ENCODE results near the gene HMG20B.

Gene HMG20B

DNA sequence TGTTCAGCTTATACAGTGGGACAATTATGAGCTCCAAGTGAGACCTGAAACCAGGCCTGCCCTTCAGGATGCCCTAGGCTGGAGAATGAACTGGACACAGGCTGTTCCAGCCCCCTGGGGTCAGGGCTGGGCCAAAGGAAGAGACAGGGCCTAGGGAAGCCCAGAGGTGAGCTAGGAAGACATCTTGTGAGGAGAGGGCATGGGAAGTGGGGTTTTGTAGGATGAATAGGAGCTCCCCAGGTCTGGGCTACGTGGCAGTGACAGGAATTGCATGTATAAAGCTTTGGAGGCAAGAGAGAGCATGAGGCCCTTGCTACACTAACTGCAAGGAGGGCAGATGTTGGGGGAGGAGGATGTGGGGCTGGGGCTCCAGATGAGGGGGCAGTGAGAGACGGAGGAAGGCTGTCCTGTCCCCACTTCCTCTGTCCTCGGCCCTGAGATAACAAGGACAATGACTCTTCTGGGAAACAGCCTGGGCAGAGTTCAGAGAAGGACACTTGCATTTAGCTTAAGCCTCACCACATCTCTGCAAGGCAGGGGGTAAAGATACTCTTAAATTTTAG lies 35.4 kb downstream of the HMG20B start:
- DNase-seq = no peak

DNA sequence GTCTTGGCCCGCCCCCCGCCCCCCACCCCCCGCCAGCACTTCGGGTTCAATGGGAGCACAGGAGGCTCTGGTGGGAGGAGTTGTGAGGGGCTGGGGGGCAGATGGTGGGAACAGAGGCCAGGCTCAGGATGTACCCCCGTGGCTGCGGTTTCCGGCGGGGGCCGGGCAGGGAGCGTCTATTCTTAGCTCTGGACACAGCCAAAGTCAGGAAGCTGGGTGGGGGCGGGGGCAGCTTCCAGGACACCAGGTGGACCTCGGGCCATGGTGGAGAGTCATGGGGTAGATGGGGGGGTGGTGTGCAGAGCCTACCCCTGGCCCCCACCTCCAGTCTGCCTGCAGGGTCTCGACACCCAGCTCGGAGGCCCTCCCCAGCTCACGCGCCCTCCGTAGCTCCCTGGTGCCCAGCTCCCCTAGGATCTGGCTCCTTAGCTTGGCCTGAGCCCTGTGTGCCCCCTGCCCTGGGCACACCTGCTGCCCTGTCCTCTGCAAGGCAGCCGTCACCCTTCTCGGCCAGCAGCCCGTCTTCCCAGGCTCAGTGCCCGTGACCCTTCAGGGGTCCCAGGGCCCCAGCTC lies 36.1 kb downstream of the HMG20B start:
- DNase-seq = no peak

DNA sequence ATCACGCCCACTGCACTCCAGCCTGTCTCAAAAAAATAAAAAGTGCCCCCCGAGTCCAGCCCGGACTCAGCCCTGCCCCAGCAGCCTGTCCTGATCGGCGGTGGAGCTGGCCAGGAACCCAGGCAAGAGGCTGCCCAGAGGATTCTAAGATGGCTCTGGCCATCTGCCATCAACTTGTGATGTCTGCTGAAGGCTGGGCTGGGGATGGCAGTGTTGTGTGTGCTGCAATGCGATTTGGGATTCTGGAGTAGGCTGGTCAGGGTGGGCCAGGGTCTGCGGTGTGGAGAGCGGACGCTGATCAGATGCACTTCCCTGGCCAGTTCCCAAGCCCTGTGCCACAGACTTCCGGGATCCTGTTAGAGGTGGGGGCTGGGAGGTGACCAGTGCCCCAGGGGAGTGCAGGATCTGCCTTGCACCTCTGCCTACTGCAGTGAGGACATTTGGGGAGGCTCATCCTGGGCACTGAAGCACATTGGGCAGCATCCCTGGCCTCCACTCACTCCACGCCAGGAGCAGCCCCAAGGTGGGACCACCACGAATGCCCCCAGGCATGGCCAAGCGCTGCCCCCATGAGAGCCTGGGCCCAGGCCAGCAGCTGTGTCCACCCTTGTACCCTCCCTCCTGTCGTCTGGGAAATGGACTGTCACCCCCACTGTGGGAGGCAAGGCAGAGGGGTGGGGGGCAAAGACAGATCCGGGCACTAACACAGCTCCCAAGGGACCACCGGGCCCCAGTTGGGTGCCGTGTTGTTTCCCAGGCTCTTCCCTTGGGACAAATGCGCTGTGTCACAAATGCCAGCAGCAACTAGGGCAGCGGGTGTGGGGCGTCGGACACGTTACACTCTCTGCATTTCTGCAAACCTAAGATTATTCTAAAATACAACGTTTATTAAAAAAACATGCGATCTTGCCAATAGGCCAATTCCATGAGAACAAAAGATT lies 37.3 kb downstream of the HMG20B start:
- DNase-seq = no peak

DNA sequence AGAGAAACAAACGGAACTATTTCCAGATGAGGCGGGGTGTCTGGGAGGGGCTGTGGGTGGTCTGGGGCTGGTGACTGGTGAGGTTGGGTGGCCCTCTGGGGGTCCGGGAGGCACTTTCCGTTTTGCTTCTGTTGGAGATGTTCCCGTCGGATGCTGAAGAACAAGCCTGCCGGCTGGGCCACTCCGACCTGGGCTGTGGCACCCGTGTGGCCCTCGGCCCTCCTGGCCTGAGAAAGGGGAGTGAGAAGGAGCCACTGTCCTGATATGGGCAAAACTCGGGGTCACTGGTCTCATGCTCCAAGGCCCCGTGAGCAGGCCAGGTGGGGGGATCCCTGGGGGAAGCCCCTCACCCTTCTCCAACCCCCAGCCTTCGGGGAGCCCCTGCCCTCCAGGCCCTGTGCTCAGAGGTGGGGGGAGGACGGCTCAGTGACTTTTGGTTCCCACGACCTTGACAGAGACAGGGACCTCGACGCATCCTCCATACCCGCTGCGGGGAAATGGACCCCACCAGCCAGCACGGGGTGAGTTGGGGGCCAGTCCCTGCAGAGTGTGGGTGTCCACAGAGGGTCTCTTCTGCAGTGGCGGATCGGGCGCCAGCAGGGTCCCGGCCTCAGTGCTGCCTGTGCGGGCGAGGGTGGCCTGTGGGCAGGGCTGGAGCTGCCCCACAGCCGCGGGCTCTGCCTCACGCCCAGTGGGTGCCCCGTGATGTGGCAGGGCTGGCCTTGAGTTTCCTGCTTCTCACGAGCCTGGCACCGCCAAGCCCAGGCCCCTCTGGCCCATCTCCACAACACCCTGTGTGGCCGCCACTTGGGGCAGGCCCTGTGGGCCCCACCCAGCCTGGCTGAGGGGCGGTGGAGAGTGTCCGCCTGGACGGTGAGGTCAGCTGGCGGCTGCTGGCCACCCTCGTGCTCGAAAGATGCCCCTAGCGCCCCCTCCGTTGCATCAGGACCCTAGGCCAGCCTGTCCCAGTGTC lies 38.3 kb downstream of the HMG20B start:
- DNase-seq = no peak

DNA sequence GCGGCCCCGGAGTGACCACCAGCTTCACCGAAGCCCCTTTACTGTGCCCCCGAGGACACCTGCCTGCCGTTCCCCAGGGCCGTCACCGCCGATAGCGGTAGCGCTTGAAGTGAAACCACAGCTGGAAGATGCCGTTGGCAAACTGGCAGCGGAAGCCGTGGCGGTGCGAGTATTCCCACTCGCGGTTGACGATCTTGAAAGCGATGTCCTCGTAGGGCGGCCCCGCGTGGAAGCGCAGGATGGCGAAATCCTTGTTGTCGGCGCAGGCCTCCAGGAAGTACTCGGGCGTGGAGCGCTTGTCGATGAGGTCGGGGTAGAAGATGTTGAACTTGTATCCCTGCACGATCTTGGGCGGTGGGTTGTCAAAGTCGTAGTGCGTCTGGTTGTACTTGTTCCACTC lies 39.1 kb downstream of the HMG20B start:
- DNase-seq = no peak

DNA sequence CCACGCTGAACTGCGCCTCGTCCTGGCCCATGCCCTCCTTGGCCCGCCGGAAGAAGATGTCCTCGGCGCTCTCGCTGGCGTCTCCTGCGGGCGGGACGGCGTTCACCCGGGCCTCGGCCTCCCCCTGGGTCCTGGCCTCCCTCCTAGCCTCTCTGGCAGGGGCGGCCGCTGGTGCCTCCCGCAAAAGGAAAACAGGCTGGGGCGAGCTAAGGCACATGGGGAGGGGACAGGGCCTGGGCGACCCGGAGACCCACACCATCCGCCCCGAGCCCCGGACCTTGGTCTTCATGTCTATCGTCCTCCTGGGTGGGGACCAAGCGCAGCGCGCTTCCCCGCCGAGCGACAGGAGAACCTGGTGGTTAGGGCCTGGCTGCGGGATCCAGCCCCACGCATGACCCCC lies 39.6 kb downstream of the HMG20B start:
- DNase-seq = no peak

DNA sequence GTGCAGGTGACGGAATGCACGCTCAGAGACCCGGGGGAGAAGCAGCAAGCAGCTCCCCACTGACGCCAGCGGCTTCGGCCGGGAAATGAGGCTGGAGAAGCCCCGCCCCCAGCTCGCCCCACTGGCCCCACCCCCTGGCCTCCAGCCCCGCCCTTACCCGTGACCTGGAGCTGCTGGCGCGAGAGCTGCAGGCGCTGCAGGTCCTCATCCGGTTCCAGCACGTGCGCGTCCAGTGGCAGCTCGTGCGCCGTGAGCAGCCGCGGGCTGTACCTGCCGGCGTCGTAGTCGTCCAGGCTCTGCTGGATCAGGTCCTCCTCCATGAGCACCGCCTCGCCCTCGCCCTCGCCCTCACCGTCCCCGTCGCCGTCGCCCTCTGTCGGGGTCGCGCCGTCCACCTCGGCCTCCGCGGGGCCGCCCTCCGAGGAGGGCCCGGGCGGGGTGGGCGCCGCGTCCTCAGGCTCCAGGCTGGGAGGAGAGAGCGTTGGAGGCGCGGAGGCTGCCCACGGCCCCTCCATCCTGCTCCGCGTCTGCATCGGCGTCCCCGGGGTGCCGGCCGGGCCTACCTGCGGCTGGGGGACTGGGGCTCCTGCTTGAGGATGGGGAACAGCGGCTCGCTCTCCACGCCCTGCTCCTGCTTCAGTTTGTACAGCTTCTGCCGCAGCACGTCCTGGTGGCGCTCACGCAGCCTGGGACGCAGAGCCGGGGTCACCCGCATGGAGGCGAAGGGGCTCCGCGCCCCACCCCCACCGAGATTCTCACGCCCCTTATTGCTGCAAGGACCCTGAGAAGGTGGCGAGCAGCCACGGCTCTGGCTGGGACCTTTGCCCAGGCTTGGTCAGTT lies 40.4 kb downstream of the HMG20B start:
- DNase-seq = no peak

DNA sequence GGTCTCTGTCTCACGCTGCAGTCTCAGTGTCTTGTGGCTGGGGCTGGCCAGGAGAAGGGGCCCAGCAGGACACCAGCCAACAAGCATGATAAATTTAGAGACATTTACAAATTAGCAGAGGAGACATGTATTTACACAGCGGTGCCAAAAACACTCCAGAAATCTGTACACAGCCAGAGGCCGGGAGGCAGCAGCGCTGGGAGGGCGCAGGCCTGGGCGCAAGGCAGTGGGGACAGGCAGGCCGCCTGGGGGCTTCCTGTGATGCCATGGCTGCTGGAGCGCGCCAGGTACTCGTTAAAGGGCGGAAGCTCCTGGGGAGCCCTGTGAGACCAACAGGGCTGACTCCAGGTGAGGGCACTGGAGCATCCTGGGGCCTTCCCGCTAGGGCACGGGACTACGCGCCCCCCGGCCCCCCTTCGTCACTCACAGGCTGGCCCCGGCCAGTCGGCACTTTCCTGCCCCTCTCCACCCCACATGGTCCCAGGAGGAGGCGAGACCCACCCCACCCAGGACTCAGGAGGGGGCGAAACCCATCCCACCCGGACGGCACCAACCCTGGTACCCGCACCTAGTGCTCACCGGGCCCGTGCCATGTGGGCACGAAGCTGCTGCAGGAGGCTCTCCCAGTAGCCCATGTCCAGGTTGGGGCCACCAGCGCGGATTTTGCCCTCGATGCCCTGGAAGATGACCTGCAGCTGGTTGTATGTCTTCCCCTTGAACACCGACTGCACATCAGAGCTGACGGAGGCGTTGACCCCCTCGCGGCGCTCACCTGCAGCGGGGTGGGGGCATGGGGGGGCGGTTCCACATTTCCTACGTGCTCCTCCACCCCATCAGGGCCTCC lies 41.3 kb downstream of the HMG20B start:
- no peak for DNase-seq

DNA sequence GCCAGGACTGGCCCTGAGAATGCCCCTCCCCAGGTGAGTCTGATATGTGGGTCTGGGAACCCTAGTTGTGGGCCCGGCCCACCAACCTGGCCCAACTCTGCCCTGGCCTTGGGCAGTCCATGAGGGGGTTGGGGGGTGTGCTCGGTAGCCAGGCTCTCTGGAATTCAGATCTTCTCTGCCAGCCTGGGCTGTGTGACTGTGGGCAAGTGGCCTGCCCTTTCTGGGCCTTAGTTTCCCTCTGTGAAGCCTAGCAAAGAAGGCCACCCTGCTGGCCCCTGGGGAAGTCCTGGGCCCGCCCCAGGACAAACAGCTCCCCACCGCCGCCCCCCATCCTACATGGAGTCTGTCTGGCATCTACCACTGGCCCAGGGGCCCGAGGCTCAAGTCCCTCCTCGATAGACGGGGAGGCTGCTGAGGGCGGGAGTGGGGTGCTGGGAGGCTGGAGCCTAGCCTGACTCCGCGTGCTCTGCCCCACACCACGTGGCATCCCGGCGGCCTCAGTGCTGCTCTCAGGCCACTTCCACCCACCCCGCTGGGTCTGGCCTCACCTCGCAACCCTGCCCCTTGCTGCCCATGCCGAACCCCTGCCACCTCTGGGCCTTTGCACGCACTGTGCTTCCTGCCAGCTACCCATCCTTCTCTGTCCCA lies 42.2 kb downstream of the HMG20B start:
- DNase-seq = no peak

DNA sequence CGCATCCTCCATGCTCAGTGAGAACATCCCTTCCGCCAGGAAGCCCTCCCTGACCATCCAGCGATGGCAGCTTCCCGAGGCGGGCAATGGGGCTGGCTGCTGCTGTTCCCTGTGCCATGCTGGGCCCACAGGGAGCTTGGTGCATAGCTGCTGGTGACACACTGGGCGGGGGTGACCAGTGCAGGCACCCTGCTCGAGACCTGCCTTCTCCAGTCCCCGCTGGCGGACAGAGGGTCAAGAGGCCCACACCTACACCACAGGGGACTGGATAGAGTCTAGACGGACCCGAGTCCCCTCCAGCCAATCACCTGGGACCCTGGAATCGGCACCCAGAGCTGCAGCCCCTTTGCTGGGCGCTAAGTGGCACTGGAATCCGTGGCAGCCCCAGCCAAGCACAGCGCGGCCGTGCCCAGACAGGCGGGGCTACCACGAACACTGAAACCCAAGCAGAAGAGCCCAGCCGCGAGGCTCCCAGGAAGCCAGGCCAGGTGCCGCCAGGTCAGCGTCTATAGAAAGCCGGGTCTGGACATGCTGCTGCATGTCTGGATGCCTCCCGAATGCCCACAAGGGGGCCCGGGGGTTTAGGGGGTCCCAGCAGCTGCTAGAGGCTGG lies 42.9 kb downstream of the HMG20B start:
- no peak for DNase-seq

DNA sequence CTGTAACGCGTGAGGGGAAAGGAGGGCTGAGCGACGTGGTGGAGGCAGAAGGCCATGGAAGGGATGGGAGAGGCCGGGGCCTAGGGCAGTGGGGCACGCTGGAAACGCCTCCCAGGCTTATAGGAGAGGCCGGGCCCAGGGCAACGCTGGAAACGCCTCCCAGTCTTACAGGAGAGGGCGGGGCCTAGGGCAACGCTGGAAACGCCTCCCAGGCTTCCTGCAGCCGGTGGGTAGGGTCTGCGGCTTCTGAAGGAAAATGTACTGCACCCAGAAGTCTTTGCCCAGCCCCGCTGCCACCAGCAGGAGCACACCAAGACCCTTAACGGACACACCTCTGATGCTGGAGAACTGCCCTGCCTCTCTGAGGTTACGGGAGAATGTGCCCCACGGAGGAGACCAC lies 44.7 kb downstream of the HMG20B start:
- no peak for DNase-seq

DNA sequence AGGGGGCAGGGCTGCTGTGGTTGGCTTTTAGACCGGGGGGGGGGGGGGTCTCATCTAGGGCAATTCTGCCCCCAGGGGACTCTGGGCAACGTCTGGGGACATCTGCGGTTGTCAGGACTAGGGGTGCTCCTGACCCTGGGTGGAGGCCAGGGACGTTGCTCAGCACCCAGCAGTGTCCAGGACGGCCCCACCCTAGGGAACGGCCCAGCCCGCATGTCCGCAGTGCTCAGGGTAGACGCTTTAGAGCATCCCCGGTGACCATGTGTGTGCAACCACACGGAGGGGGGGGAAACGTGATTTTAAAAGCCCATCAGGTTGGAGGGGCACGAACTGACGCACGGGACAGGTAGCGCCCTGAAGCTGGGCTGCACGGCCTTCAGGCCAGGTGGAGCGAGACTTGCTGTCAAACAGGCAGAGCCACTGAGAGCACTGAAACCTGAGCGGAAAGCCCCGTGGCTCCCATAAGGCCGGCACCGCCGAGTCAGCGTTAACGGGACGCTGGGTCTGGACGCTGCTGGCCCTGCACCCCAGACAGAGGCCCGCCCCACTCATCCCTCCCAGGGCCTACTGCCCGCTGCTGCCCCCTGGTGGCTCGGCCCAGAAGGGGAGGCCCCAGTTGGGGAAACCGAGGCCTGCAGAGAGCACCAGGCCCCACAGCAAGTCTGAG lies 45.5 kb downstream of the HMG20B start:
- DNase-seq = peak; percentile 65

DNA sequence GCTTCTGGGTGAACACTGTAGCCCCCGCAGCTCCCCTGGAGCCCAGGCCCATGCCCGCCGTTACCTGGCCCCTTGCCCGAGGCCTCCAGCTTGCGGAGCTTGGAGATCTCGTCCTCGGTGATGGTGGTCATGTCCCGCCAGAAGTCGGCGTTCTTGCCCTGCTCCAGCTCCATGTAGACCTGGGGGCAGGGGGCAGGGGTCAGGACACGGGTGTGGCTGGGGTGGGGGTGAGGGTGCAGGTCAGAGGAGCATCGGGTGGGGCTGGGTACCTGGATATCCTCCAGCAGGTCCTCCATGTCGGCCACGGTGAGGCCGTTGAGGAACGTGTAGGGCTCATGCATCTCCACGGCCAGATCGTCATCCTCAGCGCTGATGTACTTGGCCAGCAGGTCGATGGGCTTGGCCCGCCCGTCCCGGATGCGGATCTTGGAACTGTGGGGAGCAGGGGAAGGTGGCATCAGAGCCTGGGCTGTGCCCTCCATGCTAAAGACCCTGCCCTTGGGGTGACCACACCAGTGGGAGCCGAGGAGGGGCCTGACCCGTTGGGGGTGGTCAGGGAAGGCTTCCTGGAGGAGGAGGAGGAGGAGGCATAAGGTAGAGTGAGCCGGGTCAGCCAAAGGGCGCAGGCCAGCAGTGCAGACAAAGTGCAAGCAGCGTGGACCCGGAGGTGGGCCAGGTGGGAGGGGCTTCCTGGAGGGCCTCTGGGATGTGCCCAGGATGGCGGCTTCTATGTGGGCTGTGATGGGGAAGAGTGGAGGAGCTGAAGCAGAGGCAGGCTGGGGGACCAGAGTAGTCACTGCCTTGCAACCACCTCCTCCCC lies 46.3 kb downstream of the HMG20B start:
- DNase-seq = no peak

DNA sequence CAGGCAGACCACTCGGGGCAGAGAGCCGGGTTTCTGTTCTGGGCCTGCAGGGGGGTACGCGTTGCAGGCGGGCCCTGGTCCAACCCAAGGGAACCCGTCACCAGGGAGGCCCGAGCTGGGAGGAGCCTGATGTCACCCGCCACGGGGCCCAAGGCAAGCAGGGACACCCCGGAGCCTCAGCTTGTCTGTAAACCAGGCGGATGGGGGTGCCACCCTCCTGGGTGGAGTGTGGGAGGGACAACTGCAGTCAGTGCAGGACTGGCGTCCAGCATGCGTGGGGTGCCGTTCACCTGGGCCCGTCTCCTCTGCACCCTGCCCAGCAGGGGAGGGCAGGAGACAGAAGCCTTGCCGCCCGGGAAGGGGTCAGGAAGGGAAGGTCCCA lies 46.9 kb downstream of the HMG20B start:
- no peak for DNase-seq

DNA sequence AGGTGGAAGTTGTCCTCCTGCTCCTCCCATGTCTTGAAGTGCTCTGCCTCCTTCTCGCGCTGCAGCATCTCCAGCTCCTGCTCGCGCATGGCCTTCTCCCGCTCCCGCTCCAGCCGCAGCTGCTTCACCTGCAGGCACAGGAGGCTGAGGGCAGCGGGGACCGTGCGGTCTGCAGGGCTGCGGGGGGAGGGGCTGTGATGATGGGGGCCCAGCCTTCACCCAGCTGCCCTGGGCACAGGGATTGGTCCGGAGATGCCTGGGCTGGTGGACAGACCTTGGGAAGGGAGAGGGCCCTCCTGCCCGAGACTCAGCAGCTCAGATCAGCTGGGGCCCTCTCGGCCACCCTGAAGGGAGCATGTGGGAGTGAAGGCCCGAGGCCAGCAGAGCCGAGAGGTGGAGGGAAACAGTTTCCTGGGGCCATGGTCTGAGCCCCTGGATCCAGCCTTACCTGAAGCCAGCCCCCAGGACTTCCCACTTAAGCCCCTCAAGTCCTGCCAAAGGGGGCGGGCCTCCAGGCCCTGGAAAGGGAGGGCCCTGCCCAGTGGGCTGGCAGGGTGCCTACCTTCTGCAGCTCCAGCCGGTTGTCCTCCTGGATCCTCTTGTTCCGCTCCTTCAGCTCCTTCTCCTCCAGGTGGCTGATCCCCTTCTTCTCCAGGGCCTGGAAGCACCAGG lies 47.5 kb downstream of the HMG20B start:
- DNase-seq = no peak

DNA sequence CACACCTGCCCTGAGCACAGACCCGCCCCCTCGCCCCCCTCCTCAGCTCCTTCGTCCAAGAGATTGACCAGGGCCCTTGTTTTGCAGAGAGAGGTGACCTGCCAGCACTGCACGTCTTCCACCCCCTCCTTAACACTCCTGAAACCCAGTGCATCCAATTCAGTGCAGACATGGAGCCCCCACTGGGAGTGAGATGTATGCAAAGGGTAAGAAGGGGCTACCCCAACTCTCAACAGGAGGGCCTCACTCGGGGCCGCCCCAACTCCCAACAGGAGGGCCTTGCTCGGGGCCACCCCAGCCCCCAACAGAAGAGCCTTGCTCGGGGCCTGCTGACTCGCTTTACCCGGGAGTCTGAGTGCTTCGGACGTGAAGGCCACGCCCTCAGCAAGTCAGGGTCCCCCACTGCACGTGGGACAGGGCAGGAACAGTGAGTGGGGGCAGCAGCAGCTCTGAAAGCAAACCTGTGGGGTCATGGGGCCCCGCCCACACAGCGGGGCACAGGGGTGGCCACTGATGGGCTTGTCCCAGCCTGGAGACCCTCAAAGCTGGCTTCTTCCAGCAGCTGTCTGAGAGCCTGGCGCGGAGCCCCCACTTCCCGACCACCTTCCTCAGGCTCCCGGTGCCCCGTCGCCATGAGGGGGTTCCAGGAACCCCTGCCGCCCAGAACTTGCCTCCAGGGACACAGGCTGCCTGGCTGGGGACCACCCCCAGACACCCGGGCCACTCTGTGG lies 48.2 kb downstream of the HMG20B start:
- DNase-seq = no peak

DNA sequence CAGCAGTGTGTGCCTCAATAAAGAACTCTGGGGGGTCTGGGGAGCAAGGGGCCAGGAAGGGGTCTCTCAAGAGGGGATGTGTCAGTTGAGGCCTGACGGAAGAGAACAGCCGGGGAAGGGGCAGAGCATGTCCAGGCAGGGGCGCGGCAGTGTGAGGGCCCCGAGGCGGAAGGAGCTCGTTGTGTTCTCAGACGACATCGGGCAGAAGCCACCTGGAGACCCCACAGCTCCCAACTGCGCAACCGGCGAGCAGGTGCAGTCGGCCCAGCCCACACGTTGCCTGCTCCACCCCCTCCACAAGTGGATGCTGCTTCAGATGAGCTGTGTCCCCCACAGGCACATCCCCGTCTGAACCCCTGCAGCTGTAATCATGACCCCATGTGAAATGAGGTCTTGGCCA lies 48.9 kb downstream of the HMG20B start:
- no peak for DNase-seq

All from activated T-cell treated with anti-CD3 and anti-CD28 coated beads, Interleukin-2, amount 50 U/mL, for 1 hour (primary cell).